K562 (cell line): ENCODE results near the gene HTR1D. TPM values are rescaled to one million over a fixed set of nuclear protein-coding genes. Genes with fewer than 3 reads are reported as not detected.

ENCODE experiments used
- BMI1 ChIP-seq: fragments of 150-350 bp; IDR thresholded peaks from 2 replicates; pipeline ENCODE4 v1.6.1; 2014; ENCODE audit warnings: low read length
- C11orf30 ChIP-seq: fragments of 450-650 bp; IDR thresholded peaks from 2 replicates; pipeline ENCODE4 v1.6.1; 2016; ENCODE audit warnings: low read depth, mild to moderate bottlenecking
- CBX5 ChIP-seq: IDR thresholded peaks from 2 replicates; pipeline ENCODE4 v1.6.1; 2014; ENCODE audit warnings: low read depth, borderline replicate concordance
- CHD4 ChIP-seq: fragments of 200-600 bp; sonication (generic); IDR thresholded peaks from 3 replicates; pipeline ENCODE4 v1.6.1; 2012; ENCODE audit warnings: low read depth, mild to moderate bottlenecking, mixed read lengths, low read length, inconsistent platforms; ENCODE audit not compliant: insufficient read depth, insufficient replicate concordance, poor library complexity, severe bottlenecking
- CUX1 ChIP-seq: fragments of 200-800 bp; sonication (Bioruptor generic); IDR thresholded peaks from 2 replicates; pipeline ENCODE4 v1.6.1; 2016; ENCODE audit warnings: missing genetic modification characterization, missing compliant biosample characterization
- GTF2A2 ChIP-seq: IDR thresholded peaks from 2 replicates; pipeline ENCODE4 v1.6.1; 2016; ENCODE audit warnings: mild to moderate bottlenecking, missing genetic modification characterization, missing compliant biosample characterization
- HOXB6 ChIP-seq: fragments of 250-450 bp; sonication (Bioruptor Pico); IDR thresholded peaks from 2 replicates; pipeline ENCODE4 v1.5.1; 2022; ENCODE audit warnings: mild to moderate bottlenecking, borderline replicate concordance
- KLF10 ChIP-seq: fragments of 250-450 bp; sonication (Bioruptor Pico); IDR thresholded peaks from 2 replicates; pipeline ENCODE4 v1.6.1; 2021; ENCODE audit warnings: matching md5 sums
- PATZ1 ChIP-seq: fragments of 250-450 bp; sonication (Bioruptor Pico); IDR thresholded peaks from 2 replicates; pipeline ENCODE4 v1.5.0; 2020; ENCODE audit warnings: mild to moderate bottlenecking, borderline replicate concordance
- RB1 ChIP-seq: fragments of 450-650 bp; IDR thresholded peaks from 2 replicates; pipeline ENCODE4 v1.6.1; 2017; ENCODE audit warnings: low read depth, mild to moderate bottlenecking
- SMARCA5 ChIP-seq: fragments of 450-650 bp; IDR thresholded peaks from 2 replicates; pipeline ENCODE4 v1.6.1; 2016
- TEAD1 ChIP-seq, 2 experiments: fragments of 450-650 bp in 1 of 2; sonication (generic) in 1 of 2; formaldehyde crosslinking; IDR thresholded peaks; 2 replicates each; pipeline versions ENCODE4 v1.4.0 to v1.8.0; 2020 to 2022; ENCODE audit warnings: mild to moderate bottlenecking in 2 of 2, missing genetic modification reagents in 1 of 2
- ZNF124 ChIP-seq: sonication (generic); formaldehyde crosslinking; IDR thresholded peaks from 2 replicates; pipeline ENCODE4 v1.8.1; 2022; ENCODE audit warnings: missing genetic modification reagents
- ZNF586 ChIP-seq: fragments of 450-650 bp; formaldehyde crosslinking; conservative IDR thresholded peaks from 2 replicates; pipeline ENCODE4 v1.4.0; 2020; ENCODE audit warnings: mild to moderate bottlenecking, moderate library complexity
- polyA plus RNA-seq, 8 experiments: library from polyadenylated mRNA; depleted of rRNA in 4 of 8; stranded (reverse) in 5 of 8; unstranded in 3 of 8; fragments of >200 nt; fragmentation: Nextera tagmentation in 2 of 8; fragmentation: Illumina TruSeq in 1 of 8; extraction: Ambion mirVana in 2 of 8; extraction: Trizol in 1 of 8; gene quantifications; 2 replicates each; pipeline versions ENCODE4 v1.2.1 to v1.2.3, GENCODE V29; 2011 to 2014; ENCODE audit warnings: inconsistent platforms in 1 of 8, missing spikeins in 1 of 8
- total RNA-seq, 7 experiments: library from RNA; depleted of rRNA in 6 of 7; stranded (reverse); fragments of >200 nt in 6 of 7; fragmentation: Illumina TruSeq in 2 of 7; extraction: Trizol in 2 of 7; gene quantifications; 2 replicates each; pipeline versions ENCODE4 v1.2.1 to v1.2.3, GENCODE V29; 2011 to 2021; ENCODE audit warnings: low replicate concordance in 1 of 7
- TF ChIP-seq, protein P1 (sequence below): fragments of 250-450 bp; sonication (Bioruptor Pico); IDR thresholded peaks from 2 replicates; pipeline ENCODE4 v1.8.0; 2022; ENCODE audit warnings: moderate library complexity, mild to moderate bottlenecking, inconsistent platforms
- TF ChIP-seq, protein P2 (sequence below): conservative IDR thresholded peaks from 2 replicates; pipeline ENCODE4 v1.6.1; 2011; ENCODE audit warnings: low read depth, mild to moderate bottlenecking, low read length; ENCODE audit not compliant: control insufficient read depth

The HTR1D gene
- total and polyA plus RNA-seq, 9 of the 15 experiments (the other 6 are each of a cell fraction or from before 2014, with no cell fraction given) = 0.03 to 0.09 (median 0.04) TPM; not detected in 4

DNA sequence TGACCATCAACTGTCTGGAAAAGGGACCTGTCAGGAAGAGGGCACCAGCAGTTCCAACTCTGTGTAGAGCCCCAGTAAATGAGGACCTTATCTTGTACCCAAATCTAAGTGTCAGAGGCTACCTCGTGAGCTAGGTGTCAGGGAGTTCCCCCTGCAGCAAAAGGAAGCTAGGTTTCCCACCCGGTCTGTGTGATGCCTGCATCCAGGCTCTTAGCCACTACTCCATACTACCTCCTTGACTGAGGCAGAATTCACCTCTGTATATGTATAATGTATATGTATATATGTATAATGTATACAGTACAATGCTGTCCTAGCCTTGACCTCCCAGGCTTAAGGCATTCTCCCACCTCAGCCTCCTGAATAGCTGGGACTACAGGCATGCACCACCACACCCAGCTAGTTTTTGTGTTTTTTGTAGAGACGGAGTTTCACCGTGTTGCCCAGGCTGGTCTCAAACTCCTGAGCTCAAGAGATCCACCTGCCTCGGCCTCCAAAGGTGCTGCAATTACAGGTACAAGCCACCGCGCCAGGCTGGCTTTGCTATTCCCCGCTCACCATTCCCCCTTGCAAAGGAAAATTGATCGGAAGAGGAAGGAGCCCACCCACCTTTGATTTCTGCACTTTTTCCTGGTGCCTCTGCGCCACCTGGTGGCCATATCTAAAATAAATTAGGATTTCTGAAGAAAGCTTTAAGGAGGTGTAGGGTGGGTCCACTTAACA lies 32.9 kb downstream of the HTR1D start (continued):
- TF ChIP-seq CUX1 (CRISPR knock-in tag) (no peak), C11orf30 (no peak), KLF10 (CRISPR knock-in tag) (no peak), CHD4 (no peak), RB1 (peak; percentile 37; the same call in 1 of the 2 replicates), TEAD1 (CRISPR knock-in tag; IDR thresholded peaks at IDR 0.05) (no peak), PATZ1 (CRISPR knock-in tag) (no peak), ZNF586 (CRISPR knock-in tag) (no peak), ZNF124 (CRISPR knock-in tag) (no peak), SMARCA5 (no peak), BMI1 (no peak), HOXB6 (CRISPR knock-in tag) (no peak), GTF2A2 (tag) (no peak), CBX5 (no peak)
- TF ChIP-seq, protein P1, sequence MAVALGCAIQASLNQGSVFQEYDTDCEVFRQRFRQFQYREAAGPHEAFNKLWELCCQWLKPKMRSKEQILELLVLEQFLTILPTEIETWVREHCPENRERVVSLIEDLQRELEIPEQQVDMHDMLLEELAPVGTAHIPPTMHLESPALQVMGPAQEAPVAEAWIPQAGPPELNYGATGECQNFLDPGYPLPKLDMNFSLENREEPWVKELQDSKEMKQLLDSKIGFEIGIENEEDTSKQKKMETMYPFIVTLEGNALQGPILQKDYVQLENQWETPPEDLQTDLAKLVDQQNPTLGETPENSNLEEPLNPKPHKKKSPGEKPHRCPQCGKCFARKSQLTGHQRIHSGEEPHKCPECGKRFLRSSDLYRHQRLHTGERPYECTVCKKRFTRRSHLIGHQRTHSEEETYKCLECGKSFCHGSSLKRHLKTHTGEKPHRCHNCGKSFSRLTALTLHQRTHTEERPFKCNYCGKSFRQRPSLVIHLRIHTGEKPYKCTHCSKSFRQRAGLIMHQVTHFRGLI = no peak
- TF ChIP-seq, protein P2, sequence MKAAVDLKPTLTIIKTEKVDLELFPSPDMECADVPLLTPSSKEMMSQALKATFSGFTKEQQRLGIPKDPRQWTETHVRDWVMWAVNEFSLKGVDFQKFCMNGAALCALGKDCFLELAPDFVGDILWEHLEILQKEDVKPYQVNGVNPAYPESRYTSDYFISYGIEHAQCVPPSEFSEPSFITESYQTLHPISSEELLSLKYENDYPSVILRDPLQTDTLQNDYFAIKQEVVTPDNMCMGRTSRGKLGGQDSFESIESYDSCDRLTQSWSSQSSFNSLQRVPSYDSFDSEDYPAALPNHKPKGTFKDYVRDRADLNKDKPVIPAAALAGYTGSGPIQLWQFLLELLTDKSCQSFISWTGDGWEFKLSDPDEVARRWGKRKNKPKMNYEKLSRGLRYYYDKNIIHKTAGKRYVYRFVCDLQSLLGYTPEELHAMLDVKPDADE = no peak
